ENCODE data around the gene PTK7.

PTK7 gene

GRCh38 chr6:43186706-43187105 is 110.6 kb downstream of the PTK7 start:
- TF ChIP-seq CTCF (IDR thresholded peaks at IDR 0.05; ENCODE audit: borderline replicate concordance, control extremely low read depth, extremely low read depth, insufficient read depth, missing control alignments) = no peak
- in situ Hi-C loops (cut with MboI; ENCODE audit: low sequenced_read_pairs, unreplicated experiment) = no loop called here
- DNase-seq (ENCODE audit: low spot score) = no peak

GRCh38 chr6:43187821-43188220 is 111.7 kb downstream of the PTK7 start:
- in situ Hi-C loops (cut with MboI; ENCODE audit: low sequenced_read_pairs, unreplicated experiment) = no loop called here
- no peak for TF ChIP-seq CTCF (IDR thresholded peaks at IDR 0.05; ENCODE audit: borderline replicate concordance, control extremely low read depth, extremely low read depth, insufficient read depth, missing control alignments)
- no peak for DNase-seq (ENCODE audit: low spot score)

GRCh38 chr6:43188426-43188825 is 112.3 kb downstream of the PTK7 start:
- DNase-seq (ENCODE audit: low spot score) = no peak
- TF ChIP-seq CTCF (IDR thresholded peaks at IDR 0.05; ENCODE audit: borderline replicate concordance, control extremely low read depth, extremely low read depth, insufficient read depth, missing control alignments) = no peak
- in situ Hi-C loops (cut with MboI; ENCODE audit: low sequenced_read_pairs, unreplicated experiment) = no loop called here

GRCh38 chr6:43189776-43190304 is 113.7 kb downstream of the PTK7 start:
- no peak for DNase-seq (ENCODE audit: low spot score)
- in situ Hi-C loops (cut with MboI; ENCODE audit: low sequenced_read_pairs, unreplicated experiment) = no loop called here
- no peak for TF ChIP-seq CTCF (IDR thresholded peaks at IDR 0.05; ENCODE audit: borderline replicate concordance, control extremely low read depth, extremely low read depth, insufficient read depth, missing control alignments)

- in situ Hi-C loops (cut with MboI; ENCODE audit: low sequenced_read_pairs, unreplicated experiment) = no loop called here
- TF ChIP-seq CTCF (IDR thresholded peaks at IDR 0.05; ENCODE audit: borderline replicate concordance, control extremely low read depth, extremely low read depth, insufficient read depth, missing control alignments) = no peak
- no peak for DNase-seq (ENCODE audit: low spot score)
These were observed 116.8 kb downstream of the PTK7 start for GRCh38 chr6:43192911-43193310.

- in situ Hi-C loops (cut with MboI; ENCODE audit: low sequenced_read_pairs, unreplicated experiment) = no loop called here
- DNase-seq (ENCODE audit: low spot score) = no peak
- TF ChIP-seq CTCF (IDR thresholded peaks at IDR 0.05; ENCODE audit: borderline replicate concordance, control extremely low read depth, extremely low read depth, insufficient read depth, missing control alignments) = no peak
These were observed 117.8 kb downstream of the PTK7 start for GRCh38 chr6:43193929-43194328.

- no peak for TF ChIP-seq CTCF (IDR thresholded peaks at IDR 0.05; ENCODE audit: borderline replicate concordance, control extremely low read depth, extremely low read depth, insufficient read depth, missing control alignments)
- no peak for DNase-seq (ENCODE audit: low spot score)
- in situ Hi-C loops (cut with MboI; ENCODE audit: low sequenced_read_pairs, unreplicated experiment) = no loop called here
These were observed 120.2 kb downstream of the PTK7 start for GRCh38 chr6:43196337-43196736.
